Kidney (tissue), 14 donors: ENCODE results near the gene SYTL1. TPM values are rescaled to one million over a fixed set of nuclear protein-coding genes. Genes with fewer than 3 reads are reported as not detected.
A peak's percentile ranks its signal among the peaks of the same experiment; 100 is the strongest.

Experiments
- DNase-seq, 5 donors: peaks; one replicate each; pipeline ENCODE4 v3.0.0-alpha.2; 2013 to 2020
- FAIRE-seq: peaks from 2 replicates; lab custom pipeline; 2012; peaks lifted over from hg19 to GRCh38; lab: Jason Lieb, UNC
- H3K27ac ChIP-seq, 2 donors: one replicate each; pipeline ENCODE4 v1.7.0; 2013; ENCODE audit warnings: low read depth in 2 of 2, low read length in 2 of 2, inconsistent platforms in 1 of 2
- H3K27me3 ChIP-seq: one replicate; pipeline ENCODE4 v1.7.1; 2013; ENCODE audit warnings: low read length, inconsistent platforms; ENCODE audit not compliant: control insufficient read depth, insufficient read depth
- H3K36me3 ChIP-seq, 3 donors: one replicate each; pipeline versions ENCODE4 v1.7.0 to v1.7.1; 2013; ENCODE audit warnings: low read length in 3 of 3, control low read depth in 1 of 3, inconsistent platforms in 1 of 3; ENCODE audit not compliant: insufficient read depth in 3 of 3, control insufficient read depth in 2 of 3
- H3K4me1 ChIP-seq, 3 donors: one replicate each; pipeline versions ENCODE4 v1.7.0 to v1.7.1; 2013; ENCODE audit warnings: low read length in 3 of 3, inconsistent platforms in 1 of 3, low read depth in 1 of 3; ENCODE audit not compliant: control insufficient read depth in 2 of 3, insufficient read depth in 2 of 3
- H3K4me3 ChIP-seq, 3 donors: one replicate each; pipeline versions ENCODE4 v1.7.0 to v1.8.1; 2013; ENCODE audit warnings: low read length in 3 of 3, control low read depth in 1 of 3, inconsistent platforms in 1 of 3
- H3K9ac ChIP-seq, 3 donors: one replicate each; pipeline versions ENCODE4 v1.7.0 to v1.7.1; 2013; ENCODE audit warnings: low read length in 3 of 3, control low read depth in 1 of 3, inconsistent platforms in 1 of 3
- H3K9me3 ChIP-seq, 3 donors: one replicate each; pipeline versions ENCODE4 v1.7.0 to v1.7.1; 2013; ENCODE audit warnings: low read length in 3 of 3, control low read depth in 1 of 3, inconsistent platforms in 1 of 3; ENCODE audit not compliant: control insufficient read depth in 2 of 3, insufficient read depth in 1 of 3
- CTCF ChIP-seq: IDR thresholded peaks from 3 replicates; pipeline ENCODE4 v1.5.1; 2012; ENCODE audit warnings: mild to moderate bottlenecking, moderate library complexity, borderline replicate concordance; ENCODE audit not compliant: insufficient read depth; ENCODE audit errors: extremely low read depth
- intact Hi-C: fragments of 100-400 bp; cut with DNase I; formaldehyde crosslinking; loops from one replicate; pipeline ENCODE4 v1.11.1; 2022
- polyA plus RNA-seq: library from polyadenylated mRNA; stranded (reverse); fragments of 350-450 nt; fragmentation: Illumina TruSeq; extraction: RNeasy Lipid Tissue Mini Kit (QIAGEN cat#74804); gene quantifications from one replicate; pipeline ENCODE4 v1.2.3, GENCODE V29; 2014; ENCODE audit warnings: low read depth, low replicate concordance; ENCODE audit not compliant: insufficient read depth
- total RNA-seq: library from RNA; stranded (reverse); fragmentation: NEBNext Ultra II Directional; extraction: Animal tissue kit (Norgen Biotek cat#: 25700); gene quantifications from one replicate; pipeline ENCODE4 v1.2.1, GENCODE V29; 2021
- donor health status: control.
- donor health status: control.
- donor health status: control.
- donor health status: control.
- donor health status: control.
- donor health status: DM: yes; HTN: yes; CAD: no.
- donor health status: Normal renal cell carcinoma (clear cell type).

SYTL1 gene
- total and polyA plus RNA-seq, 2 donors from 2014 or later = 5.9 to 19.3 TPM

GRCh38 chr1:27351541-27352107 lies 9.8 kb downstream of the SYTL1 start:
- peaks cover 0 to 6% (median 0%) of the 10 kb centered on the region in 3 donors for H3K36me3 ChIP-seq
- H3K9me3 ChIP-seq = no peaks in the 10 kb centered on the region
- intact Hi-C loops = no loop called here
- H3K9ac ChIP-seq = no peak overlapping the region
- H3K27me3 ChIP-seq = no peaks in the 10 kb centered on the region
- TF ChIP-seq CTCF = no peak
- no peak for DNase-seq
- H3K27ac ChIP-seq = no peak overlapping the region
- H3K4me3 ChIP-seq = peak overlapping the region in 1 of 3 donors; percentile 37
- no peak for FAIRE-seq
- peaks cover 0 to 17% (median 5%) of the 10 kb centered on the region in 3 donors for H3K4me1 ChIP-seq

- DNase-seq = no peak
Measured at GRCh38 chr1:27353166-27353565, 11.3 kb downstream of the SYTL1 start.

GRCh38 chr1:27353629-27354028 lies 11.8 kb downstream of the SYTL1 start:
- peaks cover 0 to 6% (median 0%) of the 10 kb centered on the region in 3 donors for H3K36me3 ChIP-seq
- no peak overlapping the region for H3K9ac ChIP-seq
- TF ChIP-seq CTCF = no peak
- intact Hi-C loops = no loop called here
- H3K27me3 ChIP-seq = no peaks in the 10 kb centered on the region
- no peaks in the 10 kb centered on the region for H3K9me3 ChIP-seq
- FAIRE-seq = no peak
- H3K27ac ChIP-seq = no peak overlapping the region
- DNase-seq = no peak
- H3K4me3 ChIP-seq = no peak overlapping the region
- H3K4me1 ChIP-seq = peaks cover 0 to 19% (median 5%) of the 10 kb centered on the region in 3 donors

More at GRCh38 chr1:27353166-27353565, 11.3 kb downstream of the SYTL1 start:
- Histone ChIP-seq H3K27ac (no peak overlapping the region), H3K4me3 (no peak overlapping the region), H3K36me3 (peaks cover 0 to 6% (median 0%) of the 10 kb centered on the region in 3 donors), H3K4me1 (peaks cover 0 to 19% (median 5%) of the 10 kb centered on the region in 3 donors), H3K27me3 (no peaks in the 10 kb centered on the region), H3K9ac (no peak overlapping the region), H3K9me3 (no peaks in the 10 kb centered on the region)
- intact Hi-C loops = no loop called here
- TF ChIP-seq CTCF = no peak
- FAIRE-seq = no peak
